ENCODE measurements around the gene PLG. TPM values are rescaled to one million over a fixed set of nuclear protein-coding genes. Genes with fewer than 3 reads are reported as not detected.
"Not testable (repeated sequence)": the region's sequence is repeated elsewhere in the genome, so short reads cannot be mapped to it uniquely, and the experiment has no call there.

The PLG gene
- total and polyA plus RNA-seq, 9 donors, result 0.40 to 3.8 (median 2.8) TPM

DNA sequence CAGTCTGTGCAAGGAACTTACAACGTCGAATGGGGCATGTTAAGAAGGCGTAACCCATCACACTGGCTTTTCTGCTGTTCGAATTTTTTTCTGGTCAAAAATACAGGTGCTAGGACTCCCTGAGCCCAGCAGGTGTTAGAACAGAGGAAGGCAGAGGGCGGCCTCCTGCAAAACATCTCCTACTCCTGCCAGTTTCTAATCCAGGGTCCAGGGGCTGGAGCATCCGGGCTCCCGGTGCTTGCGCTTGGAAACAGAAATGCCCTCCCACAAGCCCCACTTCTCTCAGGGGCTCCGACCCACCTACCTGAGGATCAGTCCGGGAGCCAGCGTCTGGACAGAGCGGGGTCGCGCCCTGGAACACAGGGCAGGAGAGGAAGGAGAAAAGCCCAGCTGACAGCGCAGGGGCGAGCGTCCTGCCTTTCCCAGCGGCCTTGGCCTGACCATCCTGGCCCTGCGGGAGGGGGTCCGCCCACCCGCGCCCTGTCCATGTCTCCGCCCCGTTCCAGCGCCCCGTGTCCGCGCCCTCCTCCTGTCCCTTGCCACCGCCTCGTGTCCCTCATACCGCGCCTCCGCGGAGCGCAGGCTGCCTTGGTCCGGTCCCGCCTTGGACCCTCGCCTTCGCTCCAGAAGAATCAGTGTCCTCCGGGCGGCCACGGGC, 23.2 kb upstream of the PLG start:
- H3K4me3 ChIP-seq (ENCODE audit: low read length), result peak overlapping the region; percentile 5
- WGBS (ENCODE audit: insufficient coverage), result 8% methylated on average over 38 of the region's 42 CpGs
- H3K4me1 ChIP-seq (ENCODE audit: control insufficient read depth, insufficient read depth, low read length), result no peaks in the 10 kb centered on the region
- no peak for DNase-seq
- no peaks in the 10 kb centered on the region for H3K36me3 ChIP-seq (ENCODE audit: control insufficient read depth, insufficient read depth, low read length)
- H3K27ac ChIP-seq (ENCODE audit: low read length), result no peak overlapping the region
- no peaks in the 10 kb centered on the region for H3K9me3 ChIP-seq (replicated peaks; ENCODE audit: control insufficient read depth, low read depth, low read length)
- peaks cover 8% of the 10 kb centered on the region for H3K27me3 ChIP-seq (ENCODE audit: control insufficient read depth, insufficient read depth, low read length)

DNA sequence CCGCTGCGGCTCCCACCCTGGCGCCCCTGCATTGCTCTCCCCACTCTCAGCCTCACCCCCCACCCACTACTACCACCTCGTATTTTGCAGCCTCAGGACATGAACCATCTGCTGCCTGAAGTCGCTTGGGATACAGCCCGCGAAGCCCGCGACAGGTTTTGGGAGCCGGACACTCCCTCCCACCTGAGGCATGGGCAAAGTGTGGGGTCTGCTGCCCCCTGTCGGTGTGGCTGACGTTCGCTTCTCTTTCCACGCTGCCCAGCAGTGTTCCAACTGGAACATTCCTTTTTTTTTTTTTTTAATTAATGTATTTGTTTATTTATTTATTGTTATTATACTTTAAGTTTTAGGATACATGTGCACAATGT, 22.7 kb upstream of the PLG start:
- WGBS (ENCODE audit: insufficient coverage), result 3% methylated on average over 6 of the region's 14 CpGs
- Histone ChIP-seq H3K4me3 (ENCODE audit: low read length) (peak overlapping the region; percentile 5), H3K9me3 (replicated peaks; ENCODE audit: control insufficient read depth, low read depth, low read length) (no peaks in the 10 kb centered on the region), H3K27ac (ENCODE audit: low read length) (no peak overlapping the region), H3K4me1 (ENCODE audit: control insufficient read depth, insufficient read depth, low read length) (no peaks in the 10 kb centered on the region), H3K27me3 (ENCODE audit: control insufficient read depth, insufficient read depth, low read length) (peaks cover 8% of the 10 kb centered on the region), H3K36me3 (ENCODE audit: control insufficient read depth, insufficient read depth, low read length) (no peaks in the 10 kb centered on the region)
- peak; percentile 2 for DNase-seq

DNA sequence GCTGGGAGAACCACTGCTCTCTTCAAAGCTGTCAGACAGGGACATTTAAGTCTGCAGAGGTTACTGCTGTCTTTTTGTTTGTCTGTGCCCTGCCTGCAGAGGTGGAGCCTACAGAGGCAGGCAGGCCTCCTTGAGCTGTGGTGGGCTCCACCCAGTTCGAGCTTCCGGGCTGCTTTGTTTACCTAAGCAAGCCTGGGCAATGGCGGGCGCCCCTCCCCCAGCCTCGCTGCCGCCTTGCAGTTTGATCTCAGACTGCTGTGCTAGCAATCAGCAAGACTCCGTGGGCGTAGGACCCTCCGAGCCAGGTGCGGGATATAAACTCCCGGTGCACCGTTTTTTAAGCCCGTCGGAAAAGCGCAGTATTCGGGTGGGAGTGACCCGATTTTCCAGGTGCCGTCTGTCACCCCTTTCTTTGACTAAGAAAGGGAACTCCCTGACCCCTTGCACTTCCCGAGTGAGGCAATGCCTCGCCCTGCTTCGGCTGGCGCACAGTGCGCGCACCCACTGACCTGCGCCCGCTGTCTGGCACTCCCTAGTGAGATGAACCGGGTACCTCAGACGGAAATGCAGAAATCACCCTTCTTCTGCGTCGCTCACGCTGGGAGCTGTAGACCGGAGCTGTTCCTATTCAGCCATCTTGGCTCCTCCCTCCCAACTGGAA, 16.8 kb upstream of the PLG start:
- H3K27me3 ChIP-seq (ENCODE audit: control insufficient read depth, insufficient read depth, low read length); H3K27ac ChIP-seq (ENCODE audit: low read length); H3K36me3 ChIP-seq (ENCODE audit: control insufficient read depth, insufficient read depth, low read length); H3K4me3 ChIP-seq (ENCODE audit: low read length); DNase-seq; H3K9me3 ChIP-seq (replicated peaks; ENCODE audit: control insufficient read depth, low read depth, low read length); H3K4me1 ChIP-seq (ENCODE audit: control insufficient read depth, insufficient read depth, low read length): not testable (repeated sequence)
- 95% methylated on average over 22 of the region's 32 CpGs for WGBS (ENCODE audit: insufficient coverage)

DNA sequence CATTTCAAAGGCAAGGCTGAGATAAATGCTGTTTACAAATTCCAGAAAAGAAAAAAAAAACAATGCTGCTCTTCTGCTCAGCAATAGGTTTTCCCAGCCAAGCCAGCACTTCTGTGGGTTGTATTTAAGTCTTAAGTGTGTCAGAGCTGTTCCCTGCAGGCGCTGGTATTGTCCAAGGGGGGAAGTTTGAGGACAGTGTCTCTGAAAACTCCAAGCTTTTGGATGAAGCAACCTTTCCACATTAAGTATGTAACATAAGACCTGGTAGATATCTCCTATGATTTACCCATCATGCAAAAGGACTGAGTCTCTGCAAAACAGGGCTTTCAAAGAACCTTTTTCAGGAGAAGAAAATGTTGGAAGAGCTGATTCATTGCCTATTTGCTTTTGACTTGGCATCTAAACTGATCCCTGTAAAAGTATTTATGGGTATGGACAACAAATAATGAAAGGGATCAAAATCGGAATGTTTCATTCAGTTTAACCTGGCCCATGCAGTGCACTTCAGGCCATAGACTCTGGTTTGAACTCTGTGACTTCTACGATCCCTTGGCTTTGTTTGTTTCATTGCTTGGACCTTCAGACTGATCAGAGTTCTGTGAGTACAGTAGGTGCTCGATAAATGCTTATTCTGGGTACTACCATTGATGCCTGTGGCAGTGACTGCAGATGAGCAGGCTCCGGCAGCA, 16.1 kb upstream of the PLG start:
- no peaks in the 10 kb centered on the region for H3K27me3 ChIP-seq (ENCODE audit: control insufficient read depth, insufficient read depth, low read length)
- no peak overlapping the region for H3K27ac ChIP-seq (ENCODE audit: low read length)
- H3K9me3 ChIP-seq (replicated peaks; ENCODE audit: control insufficient read depth, low read depth, low read length), result no peaks in the 10 kb centered on the region
- WGBS (ENCODE audit: insufficient coverage), result 95% methylated on average over 3 of the region's 5 CpGs
- no peak for DNase-seq
- H3K36me3 ChIP-seq (ENCODE audit: control insufficient read depth, insufficient read depth, low read length), result no peaks in the 10 kb centered on the region
- H3K4me3 ChIP-seq (ENCODE audit: low read length), result no peak overlapping the region
- no peaks in the 10 kb centered on the region for H3K4me1 ChIP-seq (ENCODE audit: control insufficient read depth, insufficient read depth, low read length)

DNA sequence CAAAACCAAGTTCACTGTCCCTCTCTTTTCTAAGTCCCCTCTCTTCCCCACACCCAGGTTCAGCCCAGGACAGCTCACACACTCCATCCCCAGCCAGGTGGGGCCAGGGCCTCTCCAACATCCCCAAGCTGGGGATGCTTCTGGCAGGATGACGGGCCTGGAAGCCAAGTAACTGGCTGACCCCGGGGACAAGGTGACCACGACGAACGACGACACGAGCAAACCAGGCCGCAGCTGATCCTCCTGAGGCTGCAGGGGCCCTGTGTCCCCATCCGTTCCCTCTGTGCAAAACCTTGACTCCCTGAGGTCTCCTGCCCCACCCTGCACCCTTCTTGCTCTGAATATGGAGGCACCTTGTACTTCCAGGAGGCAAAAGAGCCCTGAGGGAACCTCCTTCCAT, 11.6 kb upstream of the PLG start:
- Histone ChIP-seq H3K9me3 (replicated peaks; ENCODE audit: control insufficient read depth, low read depth, low read length) (no peaks in the 10 kb centered on the region), H3K27me3 (ENCODE audit: control insufficient read depth, insufficient read depth, low read length) (no peaks in the 10 kb centered on the region), H3K4me1 (ENCODE audit: control insufficient read depth, insufficient read depth, low read length) (no peaks in the 10 kb centered on the region), H3K27ac (ENCODE audit: low read length) (no peak overlapping the region), H3K36me3 (ENCODE audit: control insufficient read depth, insufficient read depth, low read length) (no peaks in the 10 kb centered on the region), H3K4me3 (ENCODE audit: low read length) (no peak overlapping the region)
- WGBS (ENCODE audit: insufficient coverage), result 74% methylated on average over 9 of the region's 9 CpGs
- DNase-seq, result no peak

DNA sequence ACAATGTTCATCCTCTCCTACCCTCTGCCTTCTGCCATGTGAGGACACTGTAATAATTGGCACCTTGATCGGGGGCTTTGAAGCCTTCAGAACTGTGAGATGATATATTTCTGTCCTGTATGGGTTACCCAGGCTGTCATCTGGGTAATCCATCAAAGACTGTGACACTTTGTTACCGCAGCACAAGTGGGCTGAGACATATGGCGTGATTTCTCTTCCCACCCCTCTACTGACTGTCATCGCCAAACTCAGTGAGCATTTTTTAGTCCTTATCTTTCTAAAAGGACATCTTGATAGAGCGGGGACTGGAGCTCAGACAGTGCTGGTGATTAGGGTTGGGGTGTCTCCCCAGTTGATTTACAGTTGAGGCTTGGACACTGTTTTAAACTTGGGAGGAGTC, 10.4 kb upstream of the PLG start:
- H3K27ac ChIP-seq (ENCODE audit: low read length), result no peak overlapping the region
- no peaks in the 10 kb centered on the region for H3K4me1 ChIP-seq (ENCODE audit: control insufficient read depth, insufficient read depth, low read length)
- no peak for DNase-seq
- no peaks in the 10 kb centered on the region for H3K9me3 ChIP-seq (replicated peaks; ENCODE audit: control insufficient read depth, low read depth, low read length)
- 82% methylated on average over 2 of the region's 5 CpGs for WGBS (ENCODE audit: insufficient coverage)
- H3K36me3 ChIP-seq (ENCODE audit: control insufficient read depth, insufficient read depth, low read length), result no peaks in the 10 kb centered on the region
- H3K4me3 ChIP-seq (ENCODE audit: low read length), result no peak overlapping the region
- no peaks in the 10 kb centered on the region for H3K27me3 ChIP-seq (ENCODE audit: control insufficient read depth, insufficient read depth, low read length)

DNA sequence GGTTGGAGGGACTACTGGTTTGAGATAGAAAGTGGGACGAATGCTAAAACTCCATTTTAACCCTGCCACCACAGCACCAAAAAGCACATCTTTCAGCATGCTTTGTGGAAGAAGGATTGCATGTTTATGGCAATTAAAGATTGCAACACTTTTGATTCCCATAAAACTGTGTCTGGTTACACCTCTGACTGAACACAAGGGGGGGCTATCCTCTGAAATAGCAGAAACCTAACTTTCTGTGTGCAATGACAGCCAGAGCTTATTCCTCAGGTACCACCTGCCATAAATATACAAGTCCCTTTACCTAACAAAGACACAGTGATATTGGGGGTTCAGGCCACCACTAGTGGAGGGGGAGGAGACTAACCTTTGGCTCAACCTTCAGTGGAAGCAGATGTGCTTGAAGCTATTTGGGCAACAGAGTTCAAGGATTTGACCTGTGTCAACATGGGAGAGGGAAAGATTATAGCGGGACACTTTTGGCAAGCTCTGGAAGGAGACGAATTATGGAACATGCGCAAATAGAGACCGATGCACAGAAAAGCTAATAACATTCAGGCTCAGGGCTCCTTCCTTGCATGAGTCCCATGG, 9.6 kb upstream of the PLG start:
- H3K4me1 ChIP-seq (ENCODE audit: control insufficient read depth, insufficient read depth, low read length), result no peaks in the 10 kb centered on the region
- 94% methylated on average over 4 of the region's 5 CpGs for WGBS (ENCODE audit: insufficient coverage)
- DNase-seq, result no peak

DNA sequence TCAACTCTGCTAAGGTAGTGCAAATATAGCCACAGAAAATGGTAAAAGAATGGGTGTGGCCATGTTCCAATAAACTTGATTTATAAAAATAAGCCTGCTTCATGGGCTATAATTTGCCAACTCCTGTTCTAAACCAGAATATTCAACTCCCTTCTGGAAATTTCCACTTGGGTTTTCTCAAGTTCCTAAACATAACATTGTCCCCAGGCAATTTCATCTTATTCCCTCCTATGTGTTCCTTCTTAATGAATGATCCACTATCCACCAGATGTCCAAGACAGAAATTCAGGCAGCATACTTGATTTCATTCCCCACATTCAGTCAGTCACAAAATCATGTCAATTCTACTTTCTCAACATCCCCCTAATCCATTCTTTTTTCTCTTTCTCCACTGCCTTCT, 7.0 kb upstream of the PLG start:
- not testable (repeated sequence) for DNase-seq; H3K9me3 ChIP-seq (replicated peaks; ENCODE audit: control insufficient read depth, low read depth, low read length); H3K4me3 ChIP-seq (ENCODE audit: low read length); H3K27ac ChIP-seq (ENCODE audit: low read length); H3K27me3 ChIP-seq (ENCODE audit: control insufficient read depth, insufficient read depth, low read length); H3K36me3 ChIP-seq (ENCODE audit: control insufficient read depth, insufficient read depth, low read length); H3K4me1 ChIP-seq (ENCODE audit: control insufficient read depth, insufficient read depth, low read length)

More for the DNA sequence above, 9.6 kb upstream of the PLG start:
- Histone ChIP-seq H3K36me3 (ENCODE audit: control insufficient read depth, insufficient read depth, low read length) (no peaks in the 10 kb centered on the region), H3K9me3 (replicated peaks; ENCODE audit: control insufficient read depth, low read depth, low read length) (no peaks in the 10 kb centered on the region), H3K27me3 (ENCODE audit: control insufficient read depth, insufficient read depth, low read length) (no peaks in the 10 kb centered on the region), H3K27ac (ENCODE audit: low read length) (no peak overlapping the region), H3K4me3 (ENCODE audit: low read length) (no peak overlapping the region)

DNA sequence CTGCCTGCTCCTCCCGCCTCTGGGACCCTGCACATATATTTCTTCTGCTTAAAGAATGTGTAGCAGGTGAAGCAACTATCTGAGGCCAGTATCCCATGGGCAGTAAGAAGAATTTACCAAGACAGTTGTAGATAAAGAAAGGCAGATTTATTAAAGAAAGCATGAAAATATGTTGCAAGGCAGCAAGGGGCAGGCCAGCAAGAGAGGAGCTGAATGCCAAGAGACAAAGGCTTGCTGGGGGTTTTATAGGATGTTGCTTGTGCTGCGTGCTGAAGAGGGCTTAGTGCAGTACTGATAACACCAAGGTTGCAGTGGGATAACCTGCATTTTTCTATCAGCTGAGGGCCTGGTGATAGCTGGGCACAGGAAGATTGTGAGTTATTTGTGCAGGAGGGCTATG, 6.4 kb upstream of the PLG start:
- not testable (repeated sequence) for DNase-seq; H3K27ac ChIP-seq (ENCODE audit: low read length); H3K27me3 ChIP-seq (ENCODE audit: control insufficient read depth, insufficient read depth, low read length); H3K36me3 ChIP-seq (ENCODE audit: control insufficient read depth, insufficient read depth, low read length); H3K9me3 ChIP-seq (replicated peaks; ENCODE audit: control insufficient read depth, low read depth, low read length); H3K4me3 ChIP-seq (ENCODE audit: low read length); H3K4me1 ChIP-seq (ENCODE audit: control insufficient read depth, insufficient read depth, low read length)
- 88% methylated on average over 1 of the region's 2 CpGs for WGBS (ENCODE audit: insufficient coverage)

DNA sequence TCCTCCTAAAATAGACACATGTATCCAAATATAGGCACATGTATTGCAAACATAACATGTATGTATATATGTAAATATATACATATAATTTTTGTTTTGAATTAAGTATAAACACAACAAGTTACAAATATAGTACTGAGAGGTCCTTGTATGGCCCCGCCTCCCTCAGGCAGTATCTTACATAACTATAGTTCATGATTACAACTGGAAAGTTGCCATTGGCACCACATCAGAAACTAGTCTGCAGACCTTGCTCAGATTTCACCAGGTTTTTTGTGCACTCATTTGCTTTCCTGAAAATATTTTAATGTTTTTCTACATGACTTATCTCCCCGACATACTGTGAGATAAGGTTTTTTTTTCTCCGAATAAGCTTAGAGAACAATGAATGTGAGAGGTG, 5.2 kb upstream of the PLG start:
- H3K36me3 ChIP-seq (ENCODE audit: control insufficient read depth, insufficient read depth, low read length); H3K9me3 ChIP-seq (replicated peaks; ENCODE audit: control insufficient read depth, low read depth, low read length); H3K27me3 ChIP-seq (ENCODE audit: control insufficient read depth, insufficient read depth, low read length); H3K4me3 ChIP-seq (ENCODE audit: low read length); H3K27ac ChIP-seq (ENCODE audit: low read length); DNase-seq; H3K4me1 ChIP-seq (ENCODE audit: control insufficient read depth, insufficient read depth, low read length): not testable (repeated sequence)
- WGBS (ENCODE audit: insufficient coverage), result no CpG with 5 or more reads among the region's 3 CpGs

Data from muscle of leg (tissue), 11 donors.